Epithelial cell of proximal tubule (primary cell): Measurements from ENCODE around the gene IFI16. TPM values are rescaled to one million over a fixed set of nuclear protein-coding genes. Genes with fewer than 3 reads are reported as not detected.

ENCODE experiments used
- DNase-seq: peaks from one replicate; pipeline ENCODE4 v3.0.0-alpha.2; 2011; ENCODE audit warnings: low read depth
- H3K4me3 ChIP-seq: 2 replicates; pipeline ENCODE4 v1.5.1; 2011; ENCODE audit warnings: low read depth, mild to moderate bottlenecking, low read length
- total RNA-seq: library from RNA; depleted of rRNA; stranded (reverse); fragments of >200 nt; gene quantifications from 2 replicates; pipeline ENCODE4 v1.2.3, GENCODE V29; 2015
- TF ChIP-seq, protein P1 (sequence below): conservative IDR thresholded peaks from 2 replicates; pipeline ENCODE4 v1.5.1; 2012; ENCODE audit warnings: low read depth, mild to moderate bottlenecking, low read length

IFI16 gene
- total RNA-seq, 1 donor from 2014 or later: 8.0 TPM

DNA sequence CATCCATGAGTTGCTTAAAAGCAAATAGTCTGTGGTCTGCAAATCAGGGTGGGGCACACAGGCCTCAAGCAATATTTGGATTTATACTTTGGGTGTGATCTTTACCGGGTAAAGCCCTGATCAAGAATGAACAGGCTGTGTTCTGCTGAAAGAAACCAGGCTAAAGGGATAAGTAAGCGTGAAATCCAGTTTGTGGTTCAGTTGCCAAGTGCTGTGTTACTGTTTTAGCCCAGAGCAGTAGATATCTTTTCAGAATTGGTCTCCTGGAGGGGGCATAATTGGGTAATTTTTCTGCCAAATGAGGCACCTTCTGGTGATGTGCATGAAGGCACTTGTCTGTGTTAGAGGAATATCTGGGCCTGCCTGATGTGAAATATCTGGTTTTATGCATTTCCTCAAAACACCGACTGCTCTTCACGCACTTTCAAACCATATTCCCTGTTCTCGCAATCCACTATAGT lies 45.5 kb downstream of the IFI16 start:
- TF ChIP-seq, protein P1, sequence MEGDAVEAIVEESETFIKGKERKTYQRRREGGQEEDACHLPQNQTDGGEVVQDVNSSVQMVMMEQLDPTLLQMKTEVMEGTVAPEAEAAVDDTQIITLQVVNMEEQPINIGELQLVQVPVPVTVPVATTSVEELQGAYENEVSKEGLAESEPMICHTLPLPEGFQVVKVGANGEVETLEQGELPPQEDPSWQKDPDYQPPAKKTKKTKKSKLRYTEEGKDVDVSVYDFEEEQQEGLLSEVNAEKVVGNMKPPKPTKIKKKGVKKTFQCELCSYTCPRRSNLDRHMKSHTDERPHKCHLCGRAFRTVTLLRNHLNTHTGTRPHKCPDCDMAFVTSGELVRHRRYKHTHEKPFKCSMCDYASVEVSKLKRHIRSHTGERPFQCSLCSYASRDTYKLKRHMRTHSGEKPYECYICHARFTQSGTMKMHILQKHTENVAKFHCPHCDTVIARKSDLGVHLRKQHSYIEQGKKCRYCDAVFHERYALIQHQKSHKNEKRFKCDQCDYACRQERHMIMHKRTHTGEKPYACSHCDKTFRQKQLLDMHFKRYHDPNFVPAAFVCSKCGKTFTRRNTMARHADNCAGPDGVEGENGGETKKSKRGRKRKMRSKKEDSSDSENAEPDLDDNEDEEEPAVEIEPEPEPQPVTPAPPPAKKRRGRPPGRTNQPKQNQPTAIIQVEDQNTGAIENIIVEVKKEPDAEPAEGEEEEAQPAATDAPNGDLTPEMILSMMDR: no peak
- no peak for DNase-seq
- no peak overlapping the region for H3K4me3 ChIP-seq

DNA sequence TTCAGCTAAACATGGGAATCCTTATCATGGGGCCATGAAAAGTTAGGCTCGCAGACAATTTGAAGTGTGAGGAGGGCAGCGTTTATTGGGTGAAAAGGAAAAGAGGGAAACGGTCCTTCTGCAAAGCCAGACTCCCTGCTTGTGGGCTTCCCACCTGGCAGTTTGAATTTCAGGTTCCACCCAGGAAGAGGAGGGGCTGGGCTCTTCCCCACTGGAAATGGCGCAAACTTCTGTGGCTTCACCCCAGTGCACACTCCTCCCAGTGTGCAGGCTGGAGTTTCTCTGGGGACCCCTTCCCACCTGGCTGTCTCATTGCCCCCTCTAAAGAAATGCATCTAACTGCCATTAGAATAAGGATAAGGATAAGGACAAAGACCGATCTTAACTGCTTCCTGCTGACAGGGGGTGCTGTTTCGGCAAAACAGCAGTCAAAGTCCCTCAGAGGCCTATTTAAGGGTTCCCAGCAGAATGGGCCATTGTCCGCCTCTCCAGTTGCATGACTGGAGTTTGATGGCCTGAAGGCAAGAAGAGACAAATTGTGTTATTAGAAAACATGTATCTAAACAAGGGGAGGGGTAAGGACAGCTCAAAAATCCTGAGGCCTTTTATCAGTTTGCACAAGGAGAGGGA lies 46.5 kb downstream of the IFI16 start:
- DNase-seq: no peak
- no peak overlapping the region for H3K4me3 ChIP-seq
- TF ChIP-seq, protein P1: peak; percentile 29

DNA sequence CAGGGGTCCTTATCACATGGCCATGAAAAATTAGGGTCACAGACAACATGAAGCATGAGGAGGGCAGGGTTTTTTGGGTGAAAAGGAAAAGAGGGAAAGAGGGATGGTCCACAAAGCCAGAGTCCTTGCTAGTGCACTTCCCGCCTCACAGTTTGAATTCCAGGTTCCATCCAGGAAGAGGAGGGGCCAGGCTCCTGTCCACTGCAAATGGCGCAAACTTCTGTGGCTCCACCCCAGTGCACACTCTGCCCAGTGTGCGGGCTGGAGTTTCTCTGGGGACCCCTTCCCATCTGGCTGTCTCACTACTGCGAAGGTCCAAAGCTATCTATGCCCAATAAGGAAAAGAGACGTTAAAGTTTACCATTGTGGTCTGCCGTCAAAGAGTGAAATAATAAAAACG lies 49.0 kb downstream of the IFI16 start:
- TF ChIP-seq, protein P1: no peak
- no peak for DNase-seq
- no peak overlapping the region for H3K4me3 ChIP-seq

DNA sequence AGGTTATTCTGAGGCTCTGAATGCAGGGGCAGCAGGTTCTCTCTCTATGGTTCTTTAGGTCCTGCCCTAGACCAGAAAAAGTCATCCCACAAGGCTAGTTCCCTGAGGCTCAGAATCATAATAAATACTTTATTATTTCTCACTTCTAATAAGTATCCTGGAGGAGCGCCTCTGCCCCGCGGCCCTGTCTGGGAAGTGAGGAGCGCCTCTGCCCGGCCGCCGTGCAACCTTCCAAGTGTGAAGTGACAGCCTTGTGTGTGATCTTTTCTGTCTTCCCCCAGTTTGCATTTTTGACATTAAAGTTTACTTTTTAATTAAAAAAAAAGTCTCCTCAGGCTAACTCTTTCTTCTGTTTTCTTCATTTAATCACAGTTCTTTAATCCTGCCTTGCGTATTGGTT lies 55.4 kb downstream of the IFI16 start:
- TF ChIP-seq, protein P1: no peak
- DNase-seq: no peak
- no peak overlapping the region for H3K4me3 ChIP-seq

DNA sequence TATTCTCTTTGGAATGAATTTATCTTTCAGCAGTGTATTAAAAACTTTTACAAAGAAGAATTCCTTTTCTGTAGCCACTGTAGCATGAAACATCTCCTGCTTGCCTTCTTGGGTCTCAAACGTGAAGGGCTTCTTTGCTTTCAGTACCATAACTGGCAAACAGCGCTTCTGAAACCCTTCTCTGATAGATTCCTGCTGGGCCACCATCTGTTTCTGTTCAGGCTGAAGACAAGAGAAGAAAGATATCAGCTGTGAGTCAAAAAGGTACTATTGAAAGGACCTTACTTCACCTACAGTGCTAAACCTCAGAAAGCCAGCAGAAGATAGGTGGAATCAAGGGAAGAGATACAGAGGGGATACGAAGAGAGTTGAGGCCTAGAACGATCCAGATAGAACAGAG lies 56.4 kb downstream of the IFI16 start:
- TF ChIP-seq, protein P1: no peak
- no peak overlapping the region for H3K4me3 ChIP-seq
- no peak for DNase-seq

DNA sequence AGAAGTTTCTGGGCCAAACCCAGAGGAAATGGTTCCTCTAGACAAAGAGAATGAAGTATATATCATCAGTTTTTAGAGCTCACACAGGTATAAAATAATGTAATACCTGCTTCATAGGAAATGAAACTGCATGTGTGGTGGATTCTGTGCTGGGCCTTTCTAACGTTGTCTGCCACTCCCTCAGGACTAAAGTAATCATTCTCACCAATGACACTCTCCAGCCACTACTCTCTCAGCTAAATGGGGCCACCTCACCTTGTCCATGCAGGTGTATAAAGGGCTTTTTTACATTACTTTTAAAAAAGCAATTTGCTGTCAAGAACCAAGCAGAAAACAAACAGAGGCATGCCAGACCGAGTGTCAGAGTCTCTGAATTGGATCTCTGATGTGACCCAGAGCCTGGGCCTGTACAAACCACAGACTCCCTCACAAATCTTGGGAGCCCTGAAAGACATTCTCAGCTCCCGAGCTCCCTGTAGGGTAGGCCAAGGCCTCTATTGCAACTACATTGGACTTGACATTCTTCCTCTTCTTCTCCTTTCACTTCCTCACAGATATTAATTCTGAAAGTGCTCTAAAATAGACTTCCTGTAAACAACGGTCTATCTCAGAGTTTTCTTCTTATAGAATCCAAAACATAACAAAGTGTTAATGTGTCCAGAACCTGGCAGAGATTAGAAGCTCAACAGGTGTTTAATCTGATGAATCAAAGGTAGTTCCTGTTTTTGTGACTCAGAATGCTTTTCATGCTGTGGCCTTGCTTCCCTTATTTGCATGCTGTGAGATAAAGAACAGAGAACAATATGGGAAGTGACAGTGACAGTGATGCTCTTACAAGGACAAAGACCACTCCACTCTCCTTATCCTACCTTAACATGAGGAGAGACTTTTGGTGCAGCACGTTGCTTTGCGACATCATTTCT lies 58.3 kb downstream of the IFI16 start:
- H3K4me3 ChIP-seq: no peak overlapping the region
- TF ChIP-seq, protein P1: no peak
- DNase-seq: no peak
